Kidney (tissue), 14 donors: ENCODE measurements around the gene CCDC66. TPM values are rescaled to one million over a fixed set of nuclear protein-coding genes. Genes with fewer than 3 reads are reported as not detected.

Source experiments
- DNase-seq, 5 donors: peaks; one replicate each; pipeline ENCODE4 v3.0.0-alpha.2; 2013 to 2020
- FAIRE-seq: peaks from 2 replicates; lab custom pipeline; 2012; peaks lifted over from hg19 to GRCh38; lab: Jason Lieb, UNC
- H3K27ac ChIP-seq, 2 donors: one replicate each; pipeline ENCODE4 v1.7.0; 2013; ENCODE audit warnings: low read depth in 2 of 2, low read length in 2 of 2, inconsistent platforms in 1 of 2
- H3K27me3 ChIP-seq: one replicate; pipeline ENCODE4 v1.7.1; 2013; ENCODE audit warnings: low read length, inconsistent platforms; ENCODE audit not compliant: control insufficient read depth, insufficient read depth
- H3K36me3 ChIP-seq, 3 donors: one replicate each; pipeline versions ENCODE4 v1.7.0 to v1.7.1; 2013; ENCODE audit warnings: low read length in 3 of 3, control low read depth in 1 of 3, inconsistent platforms in 1 of 3; ENCODE audit not compliant: insufficient read depth in 3 of 3, control insufficient read depth in 2 of 3
- H3K4me1 ChIP-seq, 3 donors: one replicate each; pipeline versions ENCODE4 v1.7.0 to v1.7.1; 2013; ENCODE audit warnings: low read length in 3 of 3, inconsistent platforms in 1 of 3, low read depth in 1 of 3; ENCODE audit not compliant: control insufficient read depth in 2 of 3, insufficient read depth in 2 of 3
- H3K4me3 ChIP-seq, 3 donors: one replicate each; pipeline versions ENCODE4 v1.7.0 to v1.8.1; 2013; ENCODE audit warnings: low read length in 3 of 3, control low read depth in 1 of 3, inconsistent platforms in 1 of 3
- H3K9ac ChIP-seq, 3 donors: one replicate each; pipeline versions ENCODE4 v1.7.0 to v1.7.1; 2013; ENCODE audit warnings: low read length in 3 of 3, control low read depth in 1 of 3, inconsistent platforms in 1 of 3
- H3K9me3 ChIP-seq, 3 donors: one replicate each; pipeline versions ENCODE4 v1.7.0 to v1.7.1; 2013; ENCODE audit warnings: low read length in 3 of 3, control low read depth in 1 of 3, inconsistent platforms in 1 of 3; ENCODE audit not compliant: control insufficient read depth in 2 of 3, insufficient read depth in 1 of 3
- intact Hi-C: fragments of 100-400 bp; cut with DNase I; formaldehyde crosslinking; loops from one replicate; pipeline ENCODE4 v1.11.1; 2022
- polyA plus RNA-seq: library from polyadenylated mRNA; stranded (reverse); fragments of 350-450 nt; fragmentation: Illumina TruSeq; extraction: RNeasy Lipid Tissue Mini Kit (QIAGEN cat#74804); gene quantifications from one replicate; pipeline ENCODE4 v1.2.3, GENCODE V29; 2014; ENCODE audit warnings: low read depth, low replicate concordance; ENCODE audit not compliant: insufficient read depth
- total RNA-seq: library from RNA; stranded (reverse); fragmentation: NEBNext Ultra II Directional; extraction: Animal tissue kit (Norgen Biotek cat#: 25700); gene quantifications from one replicate; pipeline ENCODE4 v1.2.1, GENCODE V29; 2021
- TF ChIP-seq, protein P1 (sequence below): IDR thresholded peaks from 3 replicates; pipeline ENCODE4 v1.5.1; 2012; ENCODE audit warnings: mild to moderate bottlenecking, moderate library complexity, borderline replicate concordance; ENCODE audit not compliant: insufficient read depth; ENCODE audit errors: extremely low read depth
- donor health status: control.
- donor health status: control.
- donor health status: control.
- donor health status: control.
- donor health status: control.
- donor health status: DM: yes; HTN: yes; CAD: no.
- donor health status: Normal renal cell carcinoma (clear cell type).

The CCDC66 gene
- total and polyA plus RNA-seq, 2 donors from 2014 or later = 7.9 to 31.3 TPM

DNA sequence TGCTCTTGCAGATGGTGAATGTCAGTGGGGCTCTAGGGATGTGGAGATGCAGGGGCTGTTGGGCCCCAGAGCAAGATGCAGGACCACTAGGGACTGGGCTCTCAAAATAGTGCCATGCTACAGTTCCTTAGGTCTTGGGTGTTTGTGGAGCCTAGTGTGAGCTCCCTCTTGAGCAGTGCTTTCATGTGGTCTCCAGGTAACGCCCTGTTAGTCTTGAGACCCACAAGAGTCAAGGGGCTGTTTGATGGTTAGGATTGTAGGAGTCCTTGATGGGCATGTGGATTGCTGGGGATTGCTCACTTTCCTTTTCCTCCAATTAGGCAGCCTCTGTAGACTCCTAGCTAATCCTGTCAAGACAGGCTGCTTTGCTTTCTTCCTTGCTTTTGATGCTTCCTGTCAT is 56.0 kb downstream of the CCDC66 start:
- Histone ChIP-seq H3K4me1 (peaks cover 0 to 12% (median 0%) of the 10 kb centered on the region in 3 donors), H3K36me3 (peaks cover 4 to 14% (median 6%) of the 10 kb centered on the region in 3 donors), H3K9me3 (no peaks in the 10 kb centered on the region), H3K4me3 (no peak overlapping the region), H3K27me3 (no peaks in the 10 kb centered on the region), H3K9ac (no peak overlapping the region), H3K27ac (no peak overlapping the region)
- TF ChIP-seq, protein P1, sequence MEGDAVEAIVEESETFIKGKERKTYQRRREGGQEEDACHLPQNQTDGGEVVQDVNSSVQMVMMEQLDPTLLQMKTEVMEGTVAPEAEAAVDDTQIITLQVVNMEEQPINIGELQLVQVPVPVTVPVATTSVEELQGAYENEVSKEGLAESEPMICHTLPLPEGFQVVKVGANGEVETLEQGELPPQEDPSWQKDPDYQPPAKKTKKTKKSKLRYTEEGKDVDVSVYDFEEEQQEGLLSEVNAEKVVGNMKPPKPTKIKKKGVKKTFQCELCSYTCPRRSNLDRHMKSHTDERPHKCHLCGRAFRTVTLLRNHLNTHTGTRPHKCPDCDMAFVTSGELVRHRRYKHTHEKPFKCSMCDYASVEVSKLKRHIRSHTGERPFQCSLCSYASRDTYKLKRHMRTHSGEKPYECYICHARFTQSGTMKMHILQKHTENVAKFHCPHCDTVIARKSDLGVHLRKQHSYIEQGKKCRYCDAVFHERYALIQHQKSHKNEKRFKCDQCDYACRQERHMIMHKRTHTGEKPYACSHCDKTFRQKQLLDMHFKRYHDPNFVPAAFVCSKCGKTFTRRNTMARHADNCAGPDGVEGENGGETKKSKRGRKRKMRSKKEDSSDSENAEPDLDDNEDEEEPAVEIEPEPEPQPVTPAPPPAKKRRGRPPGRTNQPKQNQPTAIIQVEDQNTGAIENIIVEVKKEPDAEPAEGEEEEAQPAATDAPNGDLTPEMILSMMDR = no peak
- intact Hi-C loops = no loop called here
- DNase-seq (no peak), FAIRE-seq (no peak)

DNA sequence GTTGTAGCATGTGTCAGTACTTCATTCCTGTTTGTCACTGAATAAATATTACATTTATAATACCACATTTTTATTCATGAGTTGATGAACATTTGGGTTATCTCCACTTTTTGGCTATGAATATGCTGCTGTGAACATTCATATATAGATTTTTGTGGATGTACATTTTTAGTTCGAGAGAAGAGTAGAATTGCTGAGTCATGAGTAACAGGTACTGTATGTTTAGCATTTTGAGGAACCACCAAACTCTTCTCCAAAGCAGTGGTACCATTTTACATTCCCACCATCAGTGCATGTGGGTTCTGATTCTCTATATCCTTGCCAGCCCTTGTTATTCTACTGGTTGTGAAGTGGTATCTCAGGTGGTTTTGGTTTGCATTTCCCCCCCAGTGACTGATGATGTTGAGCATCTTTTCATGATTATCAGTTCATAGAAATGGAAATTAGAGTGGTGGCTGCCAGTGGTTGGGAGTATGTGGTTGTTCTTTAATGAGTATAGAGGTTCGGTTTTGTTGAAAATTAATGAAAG is 59.6 kb downstream of the CCDC66 start:
- no peaks in the 10 kb centered on the region for H3K27me3 ChIP-seq

DNA sequence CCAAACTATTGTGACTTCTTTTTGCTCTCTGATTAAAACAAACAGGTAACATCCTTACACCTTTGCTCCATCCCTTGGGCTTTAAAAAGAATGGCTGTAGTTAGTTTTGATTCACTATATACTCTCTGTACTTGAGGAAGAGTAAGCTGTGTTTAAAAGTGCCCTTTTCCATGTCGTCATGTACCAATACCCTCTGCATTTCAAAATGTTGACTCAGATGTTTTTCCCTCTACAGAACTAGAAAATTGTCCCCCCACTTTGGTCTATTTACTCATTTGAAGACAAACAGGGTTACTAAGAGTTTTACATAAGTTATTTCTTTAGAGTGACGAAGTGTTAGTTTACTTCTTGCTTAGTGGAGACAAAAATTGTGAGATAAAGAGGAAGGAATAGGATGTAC is 63.4 kb downstream of the CCDC66 start:
- Histone ChIP-seq H3K4me1 (no peaks in the 10 kb centered on the region), H3K36me3 (peaks cover 14 to 44% (median 17%) of the 10 kb centered on the region in 3 donors), H3K4me3 (no peak overlapping the region), H3K27me3 (no peaks in the 10 kb centered on the region), H3K9me3 (no peaks in the 10 kb centered on the region), H3K9ac (no peak overlapping the region), H3K27ac (no peak overlapping the region)
- intact Hi-C loops = no loop called here
- FAIRE-seq (no peak), DNase-seq (no peak)
- TF ChIP-seq, protein P1 = no peak

More for the DNA sequence above, 59.6 kb downstream of the CCDC66 start:
- DNase-seq (no peak), FAIRE-seq (no peak)
- H3K9ac ChIP-seq = no peak overlapping the region
- TF ChIP-seq, protein P1 = no peak
- H3K4me1 ChIP-seq = peaks cover 0 to 6% (median 0%) of the 10 kb centered on the region in 3 donors
- H3K27ac ChIP-seq = no peak overlapping the region
- H3K4me3 ChIP-seq = no peak overlapping the region
- intact Hi-C loops = no loop called here
- H3K9me3 ChIP-seq = no peaks in the 10 kb centered on the region
- H3K36me3 ChIP-seq = peaks cover 8 to 42% (median 8%) of the 10 kb centered on the region in 3 donors
